ENCODE results near the gene NRSN2. TPM values are rescaled to one million over a fixed set of nuclear protein-coding genes. Genes with fewer than 3 reads are reported as not detected.

The NRSN2 gene
- total and polyA plus RNA-seq, 2 donors (not counting 3 experiments of a cell fraction or from before 2014, with no cell fraction given), result 36.9 to 64.1 TPM

- intact Hi-C loops (cut with micrococcal nuclease), result loop anchor here (1.0 to 5.0 kb wide), 5 partner anchors 8 to 1439 kb away; no protein-coding TSS in a partner anchor
- Histone ChIP-seq H2AFZ (ENCODE audit: low read depth, low read length) (peak overlapping the region; percentile 8), H3K79me2 (ENCODE audit: control insufficient read depth, insufficient read depth, low read length) (no peaks in the 10 kb centered on the region), H4K20me1 (replicated peaks; ENCODE audit: control insufficient read depth, extremely low read depth, insufficient read depth, low read length) (no peaks in the 10 kb centered on the region), H3K4me2 (ENCODE audit: insufficient read depth, low read length) (peak overlapping the region; percentile 9), H3K27ac (ENCODE audit: insufficient read depth, low read depth, low read length) (peak overlapping the region; percentile 82), H3K4me1 (ENCODE audit: control insufficient read depth, extremely low read depth, insufficient read depth, low read length) (peaks cover 52% of the 10 kb centered on the region), H3K4me3 (replicated peaks in 1 of 3; ENCODE audit: insufficient read depth in 1 of 3, low read depth in 1 of 3, low read length in 3 of 3) (no peak overlapping the region), H3K9me1 (replicated peaks; ENCODE audit: control insufficient read depth, extremely low read depth, insufficient read depth, low read length) (no peaks in the 10 kb centered on the region), H3K9me3 (replicated peaks; ENCODE audit: control insufficient read depth, insufficient read depth, low read length) (no peaks in the 10 kb centered on the region), H3K36me3 (ENCODE audit: control insufficient read depth in 2 of 2, extremely low read depth in 1 of 2, insufficient read depth in 2 of 2, low read length in 2 of 2) (no peaks in the 10 kb centered on the region), H3K9ac (replicated peaks; ENCODE audit: extremely low read depth, insufficient read depth, low read length) (peak overlapping the region; percentile 61), H3K27me3 (ENCODE audit: control insufficient read depth in 2 of 2, insufficient read depth in 2 of 2, low read length in 2 of 2) (no peaks in the 10 kb centered on the region)
- TF ChIP-seq FOS (IDR thresholded peaks at IDR 0.05; ENCODE audit: borderline replicate concordance, insufficient read depth, low read length) (peak; percentile 87), POLR2A (IDR thresholded peaks at IDR 0.05; ENCODE audit: low read depth, low read length) (peak; percentile 64), POLR2AphosphoS5 (IDR thresholded peaks at IDR 0.05; ENCODE audit: insufficient read depth, low read depth, low read length) (peak; percentile 69), GATA2 (IDR thresholded peaks at IDR 0.05; ENCODE audit: insufficient read depth, insufficient read length, low read depth, low read length) (peak; percentile 42), JUN (IDR thresholded peaks at IDR 0.05; ENCODE audit: borderline replicate concordance, insufficient read depth, insufficient read length, low read depth) (peak; percentile 43), CTCF (IDR thresholded peaks at IDR 0.05; ENCODE audit: extremely low read depth in 1 of 2, insufficient read depth in 1 of 2, low read depth in 1 of 2, low read length in 2 of 2) (no peak), MYC (IDR thresholded peaks at IDR 0.05; ENCODE audit: low read depth, low read length) (no peak)
- POLR2A ChIA-PET, result interaction anchor here (3.1 kb wide), 1 partner anchor 10 kb away, joined by 13 read pairs; no protein-coding TSS in a partner anchor
- BruUV-seq (replicated peaks), result TSS peak; percentile 23
- CTCF ChIA-PET, result interaction anchor here (1.8 to 5.8 kb wide), 4 partner anchors 7 to 58 kb away, joined by 7 to 41 read pairs (median 24); partner anchors contain the start of gene TRIB3
- dilution Hi-C loops (cut with MboI; ENCODE audit: extremely low pct_ligation_motif_present, low sequenced_read_pairs), result no loop called here
- DNase-seq (ENCODE audit: low read depth, low spot score) (peak; percentile 89), FAIRE-seq (peak; percentile 96)
Observed at GRCh38 chr20:373171-373890, 26.4 kb downstream of the NRSN2 start.
